ENCODE measurements around the gene HSDL1. TPM values are rescaled to one million over a fixed set of nuclear protein-coding genes. Genes with fewer than 3 reads are reported as not detected.

The HSDL1 gene
- total RNA-seq, 1 donor from 2014 or later = 29.2 TPM

DNA sequence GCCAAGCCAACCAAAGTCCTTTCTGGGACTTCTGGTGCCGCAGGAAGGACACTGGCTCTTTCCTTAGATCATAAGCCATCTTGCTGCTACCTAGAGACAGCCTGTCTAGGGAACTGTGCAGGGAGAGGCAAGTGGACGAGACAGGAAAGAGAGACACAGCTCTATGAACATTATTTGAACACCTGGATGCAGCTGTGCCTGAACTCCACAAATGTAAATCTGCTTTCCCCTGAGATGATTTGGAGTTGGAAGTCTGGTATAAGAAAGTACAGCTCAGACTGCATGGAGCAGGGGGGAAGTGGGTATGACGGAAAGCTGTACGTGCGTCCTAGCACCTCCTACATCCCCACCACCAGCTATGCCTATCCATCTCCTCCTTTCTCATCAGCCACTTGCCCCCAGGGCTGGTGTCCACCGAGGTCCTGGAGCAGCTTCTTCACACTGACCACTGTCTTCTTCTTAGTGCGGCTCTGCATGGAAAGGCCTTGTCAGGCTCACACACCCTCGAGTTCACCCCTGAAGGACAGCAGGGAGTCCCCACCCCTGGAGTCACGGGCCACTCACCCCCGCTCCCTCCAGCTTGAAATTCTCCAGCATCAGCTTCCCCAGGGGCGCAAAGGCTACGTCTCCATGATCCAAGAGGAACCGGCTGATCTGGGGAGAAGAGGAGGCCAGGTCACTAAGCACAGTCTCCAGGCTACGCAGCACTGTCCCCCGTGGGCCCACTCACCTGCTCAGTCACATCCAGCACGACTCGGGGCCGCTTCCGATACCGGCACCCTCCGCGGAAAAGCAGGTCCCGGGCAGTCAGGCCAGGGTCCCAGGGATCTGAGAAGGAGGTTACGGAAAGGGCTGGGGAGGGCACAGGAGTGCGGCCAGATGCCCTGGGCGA, 37.9 kb upstream of the HSDL1 start:
- Histone ChIP-seq H3K4me2 (ENCODE audit: low read length) (no peak overlapping the region), H3K27me3 (ENCODE audit: insufficient read depth, low read length) (no peaks in the 10 kb centered on the region), H3K4me3 (ENCODE audit: insufficient read depth, low read depth, low read length) (no peak overlapping the region), H3K4me1 (ENCODE audit: insufficient read depth, low read length) (peaks cover 5% of the 10 kb centered on the region), H3K27ac (ENCODE audit: low read depth, low read length) (no peak overlapping the region), H3K79me2 (ENCODE audit: insufficient read depth, low read length) (peaks cover 43% of the 10 kb centered on the region), H3K36me3 (ENCODE audit: insufficient read depth, low read length) (peaks cover 3% of the 10 kb centered on the region), H3K9ac (ENCODE audit: low read length) (no peak overlapping the region), H3K9me3 (ENCODE audit: insufficient read depth, low read depth, low read length) (no peaks in the 10 kb centered on the region), H2AFZ (ENCODE audit: low read depth, low read length) (no peak overlapping the region), H4K20me1 (ENCODE audit: insufficient read depth, low read length) (peaks cover 38% of the 10 kb centered on the region)
- no peaks in the 10 kb centered on the region for H3K27me3 Mint-ChIP-seq (ENCODE audit: low read depth, unreplicated experiment)
- TF ChIP-seq EZH2 (IDR thresholded peaks at IDR 0.05; ENCODE audit: insufficient read depth, low read length) (no peak), CTCF (IDR thresholded peaks at IDR 0.05; ENCODE audit: insufficient read depth, low read depth, low read length) (no peak)
- DNase-seq (ENCODE audit: low read depth) = no peak
- no peaks in the 10 kb centered on the region for H3K9me3 Mint-ChIP-seq (ENCODE audit: unreplicated experiment)
- H3K4me1 Mint-ChIP-seq (ENCODE audit: low read depth, unreplicated experiment) = peaks cover 11% of the 10 kb centered on the region
- H3K27ac Mint-ChIP-seq (ENCODE audit: unreplicated experiment) = peak overlapping the region; percentile 34
- no peak for FAIRE-seq
- H3K36me3 Mint-ChIP-seq (ENCODE audit: low read depth, unreplicated experiment) = peaks cover 9% of the 10 kb centered on the region
- H3K4me3 Mint-ChIP-seq (ENCODE audit: unreplicated experiment) = no peak overlapping the region

DNA sequence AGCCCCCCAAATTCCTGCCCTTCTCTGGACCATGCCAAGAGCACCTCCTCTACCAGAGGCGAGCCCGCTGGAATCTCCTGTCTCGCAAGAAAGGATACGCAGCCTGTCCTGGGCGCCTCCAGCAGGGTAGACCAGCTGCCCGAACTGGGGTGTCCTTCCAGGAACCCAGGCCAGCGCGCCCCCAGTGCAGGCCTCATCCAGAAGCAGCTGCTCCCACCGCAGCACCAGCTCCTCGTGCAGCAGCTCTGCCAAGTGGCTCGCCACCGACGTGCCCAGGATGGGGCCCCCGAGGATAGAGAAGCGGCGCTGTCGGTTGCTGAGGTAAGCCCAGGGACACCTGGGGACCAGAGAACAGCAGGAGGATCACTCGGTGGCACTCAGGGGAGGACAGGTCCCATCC, 37.1 kb upstream of the HSDL1 start:
- Mint-ChIP-seq H3K36me3 (ENCODE audit: low read depth, unreplicated experiment) (peaks cover 9% of the 10 kb centered on the region), H3K27ac (ENCODE audit: unreplicated experiment) (no peak overlapping the region), H3K4me1 (ENCODE audit: low read depth, unreplicated experiment) (peaks cover 19% of the 10 kb centered on the region), H3K27me3 (ENCODE audit: low read depth, unreplicated experiment) (no peaks in the 10 kb centered on the region), H3K9me3 (ENCODE audit: unreplicated experiment) (no peaks in the 10 kb centered on the region), H3K4me3 (ENCODE audit: unreplicated experiment) (no peak overlapping the region)
- H3K79me2 ChIP-seq (ENCODE audit: insufficient read depth, low read length) = peaks cover 43% of the 10 kb centered on the region
- no peaks in the 10 kb centered on the region for H3K27me3 ChIP-seq (ENCODE audit: insufficient read depth, low read length)
- H3K4me3 ChIP-seq (ENCODE audit: insufficient read depth, low read depth, low read length) = no peak overlapping the region
- H3K9ac ChIP-seq (ENCODE audit: low read length) = no peak overlapping the region
- H2AFZ ChIP-seq (ENCODE audit: low read depth, low read length) = no peak overlapping the region
- H3K4me1 ChIP-seq (ENCODE audit: insufficient read depth, low read length) = peaks cover 13% of the 10 kb centered on the region
- TF ChIP-seq EZH2 (IDR thresholded peaks at IDR 0.05; ENCODE audit: insufficient read depth, low read length) = no peak
- no peak for TF ChIP-seq CTCF (IDR thresholded peaks at IDR 0.05; ENCODE audit: insufficient read depth, low read depth, low read length)
- H3K9me3 ChIP-seq (ENCODE audit: insufficient read depth, low read depth, low read length) = no peaks in the 10 kb centered on the region
- peaks cover 46% of the 10 kb centered on the region for H4K20me1 ChIP-seq (ENCODE audit: insufficient read depth, low read length)
- no peak overlapping the region for H3K27ac ChIP-seq (ENCODE audit: low read depth, low read length)
- no peak for DNase-seq (ENCODE audit: low read depth)
- no peak for FAIRE-seq
- H3K36me3 ChIP-seq (ENCODE audit: insufficient read depth, low read length) = peaks cover 3% of the 10 kb centered on the region
- no peak overlapping the region for H3K4me2 ChIP-seq (ENCODE audit: low read length)

All from astrocyte (in vitro differentiated cells and primary cell).